Body of pancreas (tissue), 4 donors: ENCODE measurements around the gene SLC22A6.

ENCODE experiments used
- CTCF ChIP-seq, 7 experiments: fragments of 450-650 bp in 4 of 7; fragments of 200-600 bp in 3 of 7; sonication (generic) in 3 of 7; IDR thresholded peaks; one replicate each; pipeline ENCODE4 v1.5.1; 2016 to 2019; ENCODE audit warnings: antibody characterized with exemption in 7 of 7
- POLR2A ChIP-seq, 3 donors: fragments of 450-650 bp; IDR thresholded peaks; one replicate each; pipeline ENCODE4 v1.6.1; 2016; ENCODE audit warnings: antibody characterized with exemption in 3 of 3, mild to moderate bottlenecking in 2 of 3

DNA sequence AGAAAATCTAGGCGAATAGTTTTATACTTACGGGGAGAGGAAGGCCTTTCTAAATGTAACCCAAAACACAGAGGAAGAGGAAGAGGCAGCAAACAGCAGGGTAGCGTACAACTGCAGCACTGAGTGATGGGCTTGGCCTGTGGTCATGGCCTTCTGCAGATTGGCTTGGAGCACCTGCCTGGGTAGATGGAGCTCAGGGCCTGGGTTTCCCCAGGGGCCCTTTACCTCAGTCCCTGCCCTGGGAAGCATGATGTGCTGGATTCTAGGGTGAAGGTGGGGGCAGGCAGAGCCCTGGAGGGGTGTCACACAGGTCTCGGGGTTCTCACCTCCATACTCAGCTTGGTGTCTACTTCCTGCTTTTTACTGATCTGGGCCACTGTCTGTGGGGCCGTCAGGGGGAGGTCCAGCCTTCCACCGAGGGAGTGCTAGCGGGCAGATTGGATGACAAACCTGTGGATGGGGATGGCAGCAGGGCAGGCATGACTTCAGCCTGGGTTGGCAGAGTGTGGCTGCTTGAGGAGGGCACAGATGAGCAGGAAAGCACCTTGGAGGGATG is 35.9 kb downstream of the SLC22A6 start:
- TF ChIP-seq POLR2A (IDR thresholded peaks at IDR 0.05), result no peak
- TF ChIP-seq CTCF (IDR thresholded peaks at IDR 0.05), result no peak
